ENCODE results near the gene AIRE. TPM values are rescaled to one million over a fixed set of nuclear protein-coding genes. Genes with fewer than 3 reads are reported as not detected.

The AIRE gene
- polyA plus RNA-seq, 1 donor, result 14.3 TPM

- H3K27me3 ChIP-seq (ENCODE audit: control insufficient read depth, insufficient read depth, low read length), result no peaks in the 10 kb centered on the region
- peaks cover 42% of the 10 kb centered on the region for H3K4me1 ChIP-seq (ENCODE audit: control insufficient read depth, insufficient read depth, low read length)
- WGBS (ENCODE audit: insufficient coverage, low lambda C conversion rate), result no CpG with 5 or more reads among the region's 21 CpGs
- H3K27ac ChIP-seq (ENCODE audit: low read length), result no peak overlapping the region
- DNase-seq, result no peak
- H3K36me3 ChIP-seq (ENCODE audit: control insufficient read depth, insufficient read depth, low read length), result peaks cover 63% of the 10 kb centered on the region
- H3K4me3 ChIP-seq (ENCODE audit: low read length), result no peak overlapping the region
- H3K9me3 ChIP-seq (ENCODE audit: control insufficient read depth, low read depth, low read length), result no peaks in the 10 kb centered on the region
Measured at GRCh38 chr21:44306936-44307704, 21.4 kb downstream of the AIRE start.

- H3K36me3 ChIP-seq (ENCODE audit: control insufficient read depth, insufficient read depth, low read length), result peaks cover 94% of the 10 kb centered on the region
- DNase-seq, result no peak
- H3K27me3 ChIP-seq (ENCODE audit: control insufficient read depth, insufficient read depth, low read length), result no peaks in the 10 kb centered on the region
- WGBS (ENCODE audit: insufficient coverage, low lambda C conversion rate), result no CpG with 5 or more reads among the region's 28 CpGs
- H3K4me3 ChIP-seq (ENCODE audit: low read length), result no peak overlapping the region
- peaks cover 8% of the 10 kb centered on the region for H3K4me1 ChIP-seq (ENCODE audit: control insufficient read depth, insufficient read depth, low read length)
- H3K9me3 ChIP-seq (ENCODE audit: control insufficient read depth, low read depth, low read length), result no peaks in the 10 kb centered on the region
- H3K27ac ChIP-seq (ENCODE audit: low read length), result no peak overlapping the region
Measured at GRCh38 chr21:44310628-44311507, 25.2 kb downstream of the AIRE start.

- H3K27me3 ChIP-seq (ENCODE audit: control insufficient read depth, insufficient read depth, low read length), result no peaks in the 10 kb centered on the region
- peaks cover 94% of the 10 kb centered on the region for H3K36me3 ChIP-seq (ENCODE audit: control insufficient read depth, insufficient read depth, low read length)
- WGBS (ENCODE audit: insufficient coverage, low lambda C conversion rate), result no CpG with 5 or more reads among the region's 22 CpGs
- no peak overlapping the region for H3K4me3 ChIP-seq (ENCODE audit: low read length)
- no peak for DNase-seq
- H3K27ac ChIP-seq (ENCODE audit: low read length), result no peak overlapping the region
- H3K9me3 ChIP-seq (ENCODE audit: control insufficient read depth, low read depth, low read length), result no peaks in the 10 kb centered on the region
- no peaks in the 10 kb centered on the region for H3K4me1 ChIP-seq (ENCODE audit: control insufficient read depth, insufficient read depth, low read length)
Measured at GRCh38 chr21:44312089-44312488, 26.4 kb downstream of the AIRE start.

GRCh38 chr21:44312716-44313115 is 27.0 kb downstream of the AIRE start:
- no peaks in the 10 kb centered on the region for H3K4me1 ChIP-seq (ENCODE audit: control insufficient read depth, insufficient read depth, low read length)
- no peak overlapping the region for H3K27ac ChIP-seq (ENCODE audit: low read length)
- peaks cover 93% of the 10 kb centered on the region for H3K36me3 ChIP-seq (ENCODE audit: control insufficient read depth, insufficient read depth, low read length)
- no peak overlapping the region for H3K4me3 ChIP-seq (ENCODE audit: low read length)
- WGBS (ENCODE audit: insufficient coverage, low lambda C conversion rate), result no CpG with 5 or more reads among the region's 19 CpGs
- no peak for DNase-seq
- H3K27me3 ChIP-seq (ENCODE audit: control insufficient read depth, insufficient read depth, low read length), result no peaks in the 10 kb centered on the region
- no peaks in the 10 kb centered on the region for H3K9me3 ChIP-seq (ENCODE audit: control insufficient read depth, low read depth, low read length)

- Histone ChIP-seq H3K4me1 (ENCODE audit: control insufficient read depth, insufficient read depth, low read length) (no peaks in the 10 kb centered on the region), H3K4me3 (ENCODE audit: low read length) (no peak overlapping the region), H3K27ac (ENCODE audit: low read length) (no peak overlapping the region), H3K27me3 (ENCODE audit: control insufficient read depth, insufficient read depth, low read length) (no peaks in the 10 kb centered on the region), H3K9me3 (ENCODE audit: control insufficient read depth, low read depth, low read length) (no peaks in the 10 kb centered on the region), H3K36me3 (ENCODE audit: control insufficient read depth, insufficient read depth, low read length) (peaks cover 93% of the 10 kb centered on the region)
- no CpG with 5 or more reads among the region's 13 CpGs for WGBS (ENCODE audit: insufficient coverage, low lambda C conversion rate)
- no peak for DNase-seq
Measured at GRCh38 chr21:44313451-44313850, 27.8 kb downstream of the AIRE start.

- no peak for DNase-seq
- Histone ChIP-seq H3K9me3 (ENCODE audit: control insufficient read depth, low read depth, low read length) (no peaks in the 10 kb centered on the region), H3K4me3 (ENCODE audit: low read length) (no peak overlapping the region), H3K36me3 (ENCODE audit: control insufficient read depth, insufficient read depth, low read length) (peaks cover 95% of the 10 kb centered on the region), H3K4me1 (ENCODE audit: control insufficient read depth, insufficient read depth, low read length) (no peaks in the 10 kb centered on the region), H3K27me3 (ENCODE audit: control insufficient read depth, insufficient read depth, low read length) (no peaks in the 10 kb centered on the region), H3K27ac (ENCODE audit: low read length) (no peak overlapping the region)
- WGBS (ENCODE audit: insufficient coverage, low lambda C conversion rate), result no CpG with 5 or more reads among the region's 15 CpGs
Measured at GRCh38 chr21:44314128-44314527, 28.5 kb downstream of the AIRE start.

- Histone ChIP-seq H3K27me3 (ENCODE audit: control insufficient read depth, insufficient read depth, low read length) (no peaks in the 10 kb centered on the region), H3K4me3 (ENCODE audit: low read length) (no peak overlapping the region), H3K27ac (ENCODE audit: low read length) (no peak overlapping the region), H3K4me1 (ENCODE audit: control insufficient read depth, insufficient read depth, low read length) (no peaks in the 10 kb centered on the region), H3K36me3 (ENCODE audit: control insufficient read depth, insufficient read depth, low read length) (peaks cover 95% of the 10 kb centered on the region), H3K9me3 (ENCODE audit: control insufficient read depth, low read depth, low read length) (no peaks in the 10 kb centered on the region)
- 80% methylated on average over 1 of the region's 11 CpGs for WGBS (ENCODE audit: insufficient coverage, low lambda C conversion rate)
- DNase-seq, result no peak
Measured at GRCh38 chr21:44314561-44314960, 28.9 kb downstream of the AIRE start.

GRCh38 chr21:44315691-44316203 is 30.1 kb downstream of the AIRE start:
- H3K27me3 ChIP-seq (ENCODE audit: control insufficient read depth, insufficient read depth, low read length), result no peaks in the 10 kb centered on the region
- H3K4me1 ChIP-seq (ENCODE audit: control insufficient read depth, insufficient read depth, low read length), result no peaks in the 10 kb centered on the region
- no peak for DNase-seq
- H3K27ac ChIP-seq (ENCODE audit: low read length), result no peak overlapping the region
- WGBS (ENCODE audit: insufficient coverage, low lambda C conversion rate), result no CpG with 5 or more reads among the region's 16 CpGs
- H3K9me3 ChIP-seq (ENCODE audit: control insufficient read depth, low read depth, low read length), result no peaks in the 10 kb centered on the region
- H3K4me3 ChIP-seq (ENCODE audit: low read length), result no peak overlapping the region
- peaks cover 93% of the 10 kb centered on the region for H3K36me3 ChIP-seq (ENCODE audit: control insufficient read depth, insufficient read depth, low read length)

- Histone ChIP-seq H3K4me1 (ENCODE audit: control insufficient read depth, insufficient read depth, low read length) (no peaks in the 10 kb centered on the region), H3K9me3 (ENCODE audit: control insufficient read depth, low read depth, low read length) (no peaks in the 10 kb centered on the region), H3K27me3 (ENCODE audit: control insufficient read depth, insufficient read depth, low read length) (no peaks in the 10 kb centered on the region), H3K36me3 (ENCODE audit: control insufficient read depth, insufficient read depth, low read length) (peaks cover 90% of the 10 kb centered on the region), H3K27ac (ENCODE audit: low read length) (no peak overlapping the region), H3K4me3 (ENCODE audit: low read length) (no peak overlapping the region)
- WGBS (ENCODE audit: insufficient coverage, low lambda C conversion rate), result no CpG with 5 or more reads among the region's 27 CpGs
- DNase-seq, result no peak
Measured at GRCh38 chr21:44316277-44316900, 30.7 kb downstream of the AIRE start.

GRCh38 chr21:44317241-44317782 is 31.6 kb downstream of the AIRE start:
- no peak overlapping the region for H3K4me3 ChIP-seq (ENCODE audit: low read length)
- DNase-seq, result no peak
- H3K27ac ChIP-seq (ENCODE audit: low read length), result no peak overlapping the region
- peaks cover 90% of the 10 kb centered on the region for H3K36me3 ChIP-seq (ENCODE audit: control insufficient read depth, insufficient read depth, low read length)
- no peaks in the 10 kb centered on the region for H3K9me3 ChIP-seq (ENCODE audit: control insufficient read depth, low read depth, low read length)
- H3K4me1 ChIP-seq (ENCODE audit: control insufficient read depth, insufficient read depth, low read length), result no peaks in the 10 kb centered on the region
- WGBS (ENCODE audit: insufficient coverage, low lambda C conversion rate), result no CpG with 5 or more reads among the region's 19 CpGs
- H3K27me3 ChIP-seq (ENCODE audit: control insufficient read depth, insufficient read depth, low read length), result no peaks in the 10 kb centered on the region

Measured in large intestine (tissue), 3 donors.